OCI-M2 (cell line): Measurements from ENCODE around the gene KATNAL2.
"Not testable (repeated sequence)": the region's sequence is repeated elsewhere in the genome, so short reads cannot be mapped to it uniquely, and the experiment has no call there.

Source experiments
- DNase-seq: peaks from one replicate; lab custom pipeline; 2025; ENCODE audit not compliant: unreplicated experiment; lab: John Stamatoyannopoulos, UW

KATNAL2 gene

GRCh38 chr18:47032945-47033344, 115.5 kb downstream of the KATNAL2 start:
- no peak for DNase-seq

DNA sequence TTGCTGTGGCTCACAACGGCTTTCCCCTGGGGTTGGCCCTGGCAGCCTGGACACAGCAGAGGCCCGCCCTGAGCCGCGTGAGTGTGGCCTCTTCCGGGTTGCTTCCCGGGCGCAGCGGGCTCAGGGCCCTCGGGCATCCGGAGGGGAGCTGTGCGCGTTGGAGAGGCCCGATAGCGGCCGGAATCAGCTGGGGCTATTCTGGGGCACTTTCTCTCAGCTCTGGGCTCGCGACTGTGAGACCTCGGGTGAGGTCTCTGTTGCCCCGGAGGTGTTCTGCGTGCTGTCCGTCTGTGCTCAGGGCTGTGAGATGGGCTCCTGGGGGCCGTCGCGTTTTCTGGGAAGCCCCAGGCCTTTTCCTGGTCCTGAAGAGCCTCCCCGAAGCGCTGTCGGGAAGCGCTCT, 117.2 kb downstream of the KATNAL2 start:
- not testable (repeated sequence) for DNase-seq

DNA sequence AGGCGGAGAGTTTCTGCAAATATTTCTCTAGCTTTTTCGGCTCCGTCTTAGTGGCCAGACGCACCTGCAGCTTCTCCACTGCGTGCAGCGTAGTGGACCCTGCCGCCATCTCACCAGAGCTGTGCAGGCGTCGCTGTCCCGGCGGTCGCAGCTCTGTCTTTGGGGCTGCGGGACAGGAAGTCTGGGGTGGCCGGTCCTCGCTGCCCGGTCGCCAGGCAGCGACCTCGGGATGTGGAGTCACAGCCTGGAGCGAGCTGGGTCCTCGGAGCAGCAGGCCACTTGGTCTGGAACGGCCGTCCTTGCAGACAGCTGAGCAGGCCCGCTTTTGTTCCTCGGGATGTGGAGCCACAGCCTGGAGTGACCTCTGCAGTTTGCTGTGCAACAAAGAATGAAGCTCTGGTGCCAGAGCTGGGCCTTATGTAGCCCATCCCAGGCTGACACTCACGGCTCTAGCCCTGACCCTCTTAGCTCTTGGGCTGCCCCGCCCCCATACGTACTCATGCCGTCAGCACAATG, 117.8 kb downstream of the KATNAL2 start, which contains the start of gene ELOA2:
TSS of gene ELOA2 (minus strand) at position 466 of the 516 bp plus-strand sequence. CDS start at position 109, 357 bp downstream.
- no peak for DNase-seq

- no peak for DNase-seq
Observed at GRCh38 chr18:47036298-47036874, 119.0 kb downstream of the KATNAL2 start.

- DNase-seq = no peak
Observed at GRCh38 chr18:47036927-47037578, 119.7 kb downstream of the KATNAL2 start.

GRCh38 chr18:47040982-47041381, 123.6 kb downstream of the KATNAL2 start:
- DNase-seq = no peak

GRCh38 chr18:47050468-47050867, 133.1 kb downstream of the KATNAL2 start:
- DNase-seq = no peak

GRCh38 chr18:47054369-47054768, 137.0 kb downstream of the KATNAL2 start:
- no peak for DNase-seq

GRCh38 chr18:47062471-47062870, 145.1 kb downstream of the KATNAL2 start:
- DNase-seq = no peak

GRCh38 chr18:47063096-47063495, 145.7 kb downstream of the KATNAL2 start:
- no peak for DNase-seq

GRCh38 chr18:47067648-47068047, 150.2 kb downstream of the KATNAL2 start:
- DNase-seq = no peak

GRCh38 chr18:47075098-47075883, 157.9 kb downstream of the KATNAL2 start:
- DNase-seq = no peak

- no peak for DNase-seq
Observed at GRCh38 chr18:47077111-47077510, 159.7 kb downstream of the KATNAL2 start.

- no peak for DNase-seq
Observed at GRCh38 chr18:47080872-47081271, 163.5 kb downstream of the KATNAL2 start.

- no peak for DNase-seq
Observed at GRCh38 chr18:47081578-47081977, 164.2 kb downstream of the KATNAL2 start.

DNA sequence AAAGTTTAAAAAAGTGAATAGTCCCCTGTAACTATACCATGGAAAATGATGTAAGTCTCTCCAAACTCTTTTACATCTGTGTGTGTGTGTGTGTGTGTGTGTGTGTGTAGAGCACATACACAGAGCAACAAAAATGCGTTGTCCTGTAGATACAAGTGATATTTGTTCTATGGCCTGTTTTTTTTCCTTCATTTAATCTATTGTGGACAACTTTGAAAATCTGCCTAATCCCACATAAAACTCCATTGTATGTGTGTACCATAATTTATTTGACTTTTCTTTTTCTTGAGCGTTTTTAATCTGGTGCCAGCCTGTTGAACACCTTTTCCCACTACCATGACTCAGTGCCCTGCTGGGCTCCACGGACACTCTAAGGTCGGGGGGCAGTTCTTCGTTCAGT, 170.3 kb downstream of the KATNAL2 start:
- no peak for DNase-seq

- DNase-seq = no peak
Observed at GRCh38 chr18:47095810-47096209, 178.4 kb downstream of the KATNAL2 start.

DNA sequence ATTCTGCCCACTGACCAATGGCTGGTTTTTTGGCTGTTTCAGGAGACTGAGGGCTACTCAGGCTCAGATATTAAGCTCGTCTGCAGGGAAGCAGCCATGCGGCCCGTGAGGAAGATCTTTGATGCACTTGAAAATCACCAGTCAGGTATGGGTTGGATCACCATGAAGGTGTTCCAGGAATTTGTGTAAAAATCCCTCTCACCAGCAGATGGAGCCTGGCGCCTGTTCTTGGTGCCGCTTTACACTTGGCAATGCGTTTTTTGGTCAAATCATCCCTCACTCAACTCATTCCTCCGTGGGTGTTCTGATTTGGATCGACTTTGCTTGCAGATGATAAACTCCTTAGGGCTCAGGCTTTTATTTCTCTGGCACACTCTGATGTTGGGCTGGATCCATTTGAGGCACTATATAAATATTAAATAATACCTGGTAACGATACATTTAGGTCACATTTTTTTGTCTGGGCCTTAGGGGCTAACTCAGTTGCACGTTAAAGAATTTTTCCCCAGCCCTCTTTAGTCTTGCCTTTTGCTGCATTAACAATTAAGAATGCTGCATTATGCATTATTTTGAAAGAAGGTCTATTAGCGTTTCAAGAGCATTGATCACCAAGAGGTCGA, 182.9 kb downstream of the KATNAL2 start:
- DNase-seq = peak; percentile 1

DNA sequence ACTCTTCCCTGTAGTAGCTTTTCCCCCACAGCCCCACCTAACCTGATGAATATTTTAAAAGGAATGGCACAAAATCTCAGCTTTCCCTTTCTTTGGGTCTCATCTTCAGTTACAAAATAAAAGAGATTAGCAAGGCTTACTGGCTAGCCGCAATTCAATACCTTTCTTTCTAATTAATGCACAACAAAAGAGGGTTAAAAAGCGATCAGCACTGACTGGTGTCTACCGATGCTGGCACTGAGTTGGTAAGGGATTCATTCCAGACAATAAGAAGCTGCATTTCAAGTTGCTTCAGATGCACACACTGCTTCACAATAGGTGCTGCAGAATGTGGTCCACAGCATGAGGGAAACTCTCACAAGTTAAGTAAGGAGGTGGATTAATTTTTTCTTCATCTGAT, 191.0 kb downstream of the KATNAL2 start:
- no peak for DNase-seq

DNA sequence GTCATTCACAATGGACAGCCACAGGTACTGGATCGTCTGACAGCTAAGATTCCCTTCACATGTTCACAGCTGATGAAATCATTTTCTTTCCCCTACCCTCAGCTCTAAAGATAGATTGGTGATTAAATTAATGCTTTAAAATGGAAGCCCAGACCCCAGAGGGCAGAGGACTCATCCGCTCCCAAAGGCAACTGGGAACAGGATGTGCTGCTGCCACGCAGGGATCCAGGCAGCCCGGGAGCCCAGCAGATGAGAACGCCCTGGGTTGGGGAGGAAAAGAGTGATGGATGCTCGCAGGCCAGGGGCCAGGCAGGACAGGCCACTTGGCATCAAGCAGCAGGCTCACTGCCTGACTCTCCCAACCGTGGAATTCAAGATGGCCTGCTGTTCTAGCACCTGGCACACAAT, 191.6 kb downstream of the KATNAL2 start:
- DNase-seq = no peak

DNA sequence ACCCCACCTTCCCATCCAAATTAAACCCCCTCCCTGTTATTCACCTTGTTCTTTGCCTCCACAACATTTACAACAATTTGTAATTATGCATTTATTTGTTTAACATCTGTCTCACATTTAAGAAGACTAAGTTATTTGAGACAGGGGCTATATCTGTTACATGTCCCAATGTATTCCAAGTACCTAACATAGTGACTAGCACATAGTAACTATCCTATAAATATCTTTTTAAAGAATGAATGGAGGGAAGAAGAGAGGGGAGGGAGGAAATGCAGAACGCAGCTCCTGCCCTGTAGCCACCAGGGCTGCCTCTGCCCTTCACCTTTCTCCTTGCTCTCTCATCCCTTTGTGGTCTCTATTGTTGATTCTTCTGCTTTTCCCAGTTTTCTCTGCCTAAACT, 192.3 kb downstream of the KATNAL2 start:
- no peak for DNase-seq
